Measurements from ENCODE around the gene HRG.

GRCh38 chr3:186668426-186668825 lies 2.6 kb downstream of the HRG start:
- TF ChIP-seq CTCF (conservative IDR thresholded peaks at IDR 0.05; ENCODE audit: low read depth, low read length) (no peak), EZH2 (IDR thresholded peaks at IDR 0.05; ENCODE audit: borderline replicate concordance, low read depth, low read length, poor library complexity, severe bottlenecking) (no peak)
